ENCODE results near the gene CBR3.
"Not testable (repeated sequence)": the region's sequence is repeated elsewhere in the genome, so short reads cannot be mapped to it uniquely, and the experiment has no call there.

The CBR3 gene

DNA sequence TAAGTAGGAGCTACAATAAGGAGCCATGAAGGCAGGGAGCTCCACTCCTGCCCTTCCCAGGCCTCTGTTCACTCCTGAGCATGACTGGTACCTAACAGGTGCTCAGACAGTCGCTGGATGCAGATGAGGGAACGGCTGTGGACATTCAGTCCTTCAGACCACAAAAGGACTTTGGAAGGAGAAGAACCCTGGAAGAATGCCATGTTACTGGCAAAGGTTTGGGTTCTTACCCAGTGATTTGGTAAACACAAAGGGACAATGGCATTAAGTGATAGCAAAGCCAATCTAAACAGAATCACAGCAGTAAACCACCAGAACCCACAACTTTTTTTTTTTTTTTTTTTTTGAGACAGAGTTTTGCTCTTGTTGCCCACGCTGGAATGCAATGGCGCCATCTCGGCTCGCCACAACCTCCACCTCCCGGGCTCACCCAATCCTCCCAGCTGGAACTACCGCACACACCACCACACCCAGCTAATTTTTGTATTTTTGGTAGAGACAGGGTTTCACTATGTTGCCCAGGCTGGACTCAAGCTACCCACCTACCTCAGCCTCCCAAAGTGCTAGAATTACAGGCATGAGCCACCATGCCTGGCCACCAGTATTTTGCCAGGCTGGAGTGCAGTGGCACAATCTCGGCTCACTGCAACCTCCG is 7.5 kb upstream of the CBR3 start:
- Histone ChIP-seq H3K4me3 (ENCODE audit: insufficient read depth, low read length, poor library complexity, severe bottlenecking) (no peak overlapping the region), H3F3A (ENCODE audit: insufficient read depth) (no peaks in the 10 kb centered on the region), H3K27ac (ENCODE audit: low read depth, low read length) (no peak overlapping the region)

DNA sequence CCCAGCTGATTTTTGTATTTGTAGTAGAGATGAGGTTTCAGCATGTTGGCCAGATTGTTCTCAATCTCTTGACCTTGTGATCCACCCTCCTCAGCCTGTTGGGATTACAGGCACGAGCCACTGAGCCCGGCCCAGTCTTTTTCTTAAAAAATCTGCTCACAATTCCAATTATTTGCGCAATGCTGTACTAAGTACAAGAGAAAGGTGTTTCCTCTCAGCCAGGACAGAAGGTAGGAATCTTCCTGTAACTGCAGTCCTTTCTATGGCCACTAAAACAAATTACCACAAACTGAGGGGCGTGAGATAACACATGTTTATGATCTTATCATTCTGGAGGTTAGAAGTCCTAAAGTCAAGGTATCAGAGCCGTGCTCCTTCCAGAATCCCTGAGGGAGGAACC is 6.9 kb upstream of the CBR3 start:
- no peaks in the 10 kb centered on the region for H3F3A ChIP-seq (ENCODE audit: insufficient read depth)
- TF ChIP-seq, protein P1, sequence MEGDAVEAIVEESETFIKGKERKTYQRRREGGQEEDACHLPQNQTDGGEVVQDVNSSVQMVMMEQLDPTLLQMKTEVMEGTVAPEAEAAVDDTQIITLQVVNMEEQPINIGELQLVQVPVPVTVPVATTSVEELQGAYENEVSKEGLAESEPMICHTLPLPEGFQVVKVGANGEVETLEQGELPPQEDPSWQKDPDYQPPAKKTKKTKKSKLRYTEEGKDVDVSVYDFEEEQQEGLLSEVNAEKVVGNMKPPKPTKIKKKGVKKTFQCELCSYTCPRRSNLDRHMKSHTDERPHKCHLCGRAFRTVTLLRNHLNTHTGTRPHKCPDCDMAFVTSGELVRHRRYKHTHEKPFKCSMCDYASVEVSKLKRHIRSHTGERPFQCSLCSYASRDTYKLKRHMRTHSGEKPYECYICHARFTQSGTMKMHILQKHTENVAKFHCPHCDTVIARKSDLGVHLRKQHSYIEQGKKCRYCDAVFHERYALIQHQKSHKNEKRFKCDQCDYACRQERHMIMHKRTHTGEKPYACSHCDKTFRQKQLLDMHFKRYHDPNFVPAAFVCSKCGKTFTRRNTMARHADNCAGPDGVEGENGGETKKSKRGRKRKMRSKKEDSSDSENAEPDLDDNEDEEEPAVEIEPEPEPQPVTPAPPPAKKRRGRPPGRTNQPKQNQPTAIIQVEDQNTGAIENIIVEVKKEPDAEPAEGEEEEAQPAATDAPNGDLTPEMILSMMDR (IDR thresholded peaks at IDR 0.05; ENCODE audit: insufficient read depth, low read length, poor library complexity, severe bottlenecking) = no peak
- no peak overlapping the region for H2AFZ ChIP-seq (ENCODE audit: low read depth, low read length, severe bottlenecking)

More for the DNA sequence above, 7.5 kb upstream of the CBR3 start:
- Histone ChIP-seq H3K9me2 (replicated peaks; ENCODE audit: insufficient read depth, low read length) (no peaks in the 10 kb centered on the region), H3K4me2 (ENCODE audit: low read depth, low read length, poor library complexity, severe bottlenecking) (no peak overlapping the region), H2AFZ (ENCODE audit: low read depth, low read length, severe bottlenecking) (no peak overlapping the region), H3K36me3 (ENCODE audit: low read length) (no peaks in the 10 kb centered on the region), H3K9me3 (ENCODE audit: insufficient read depth, low read length) (no peaks in the 10 kb centered on the region), H3K79me2 (ENCODE audit: insufficient read depth, low read length) (no peaks in the 10 kb centered on the region), H4K20me1 (ENCODE audit: low read depth, low read length) (no peaks in the 10 kb centered on the region), H3K27me3 (ENCODE audit: low read length) (no peaks in the 10 kb centered on the region), H3K9ac (ENCODE audit: low read length) (no peak overlapping the region)
- no peak for TF ChIP-seq EZH2phosphoT487 (conservative IDR thresholded peaks at IDR 0.05; ENCODE audit: low read length)

DNA sequence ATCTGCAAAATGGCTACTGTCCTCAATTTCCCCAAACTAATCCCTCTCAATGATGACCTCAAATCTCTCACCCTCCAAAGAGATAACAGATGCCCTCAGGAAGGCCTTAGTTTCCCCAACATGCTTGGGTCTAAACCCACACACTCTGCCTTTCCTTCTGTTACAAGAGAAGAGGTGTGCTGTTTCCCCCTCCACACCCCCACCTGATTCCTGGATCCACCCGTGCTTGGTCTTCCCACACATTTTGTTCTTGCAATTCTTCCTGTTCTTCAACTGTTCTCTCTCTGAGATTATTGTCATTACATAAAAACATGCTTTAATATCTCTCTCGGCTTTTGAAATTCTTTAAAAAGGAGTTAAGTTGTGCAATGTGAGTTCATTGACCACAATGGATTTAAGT is 5.7 kb upstream of the CBR3 start:
- Histone ChIP-seq H3K27me3 (ENCODE audit: low read length) (no peaks in the 10 kb centered on the region), H3K9ac (ENCODE audit: low read length) (no peak overlapping the region), H3K27ac (ENCODE audit: low read depth, low read length) (no peak overlapping the region), H3K79me2 (ENCODE audit: insufficient read depth, low read length) (no peaks in the 10 kb centered on the region), H3K4me2 (ENCODE audit: low read depth, low read length, poor library complexity, severe bottlenecking) (no peak overlapping the region), H2AFZ (ENCODE audit: low read depth, low read length, severe bottlenecking) (no peak overlapping the region), H3K9me2 (replicated peaks; ENCODE audit: insufficient read depth, low read length) (no peaks in the 10 kb centered on the region), H3K9me3 (ENCODE audit: insufficient read depth, low read length) (no peaks in the 10 kb centered on the region), H4K20me1 (ENCODE audit: low read depth, low read length) (no peaks in the 10 kb centered on the region), H3K36me3 (ENCODE audit: low read length) (no peaks in the 10 kb centered on the region), H3F3A (ENCODE audit: insufficient read depth) (no peaks in the 10 kb centered on the region), H3K4me3 (ENCODE audit: insufficient read depth, low read length, poor library complexity, severe bottlenecking) (no peak overlapping the region)
- TF ChIP-seq, protein P1 (IDR thresholded peaks at IDR 0.05; ENCODE audit: insufficient read depth, low read length, poor library complexity, severe bottlenecking) = no peak
- no peak for TF ChIP-seq EZH2phosphoT487 (conservative IDR thresholded peaks at IDR 0.05; ENCODE audit: low read length)

More for the DNA sequence above, 6.9 kb upstream of the CBR3 start:
- H3K4me2 ChIP-seq (ENCODE audit: low read depth, low read length, poor library complexity, severe bottlenecking) = no peak overlapping the region
- H4K20me1 ChIP-seq (ENCODE audit: low read depth, low read length) = no peaks in the 10 kb centered on the region
- H3K27me3 ChIP-seq (ENCODE audit: low read length) = no peaks in the 10 kb centered on the region
- H3K9me3 ChIP-seq (ENCODE audit: insufficient read depth, low read length) = no peaks in the 10 kb centered on the region
- H3K4me3 ChIP-seq (ENCODE audit: insufficient read depth, low read length, poor library complexity, severe bottlenecking) = no peak overlapping the region
- no peaks in the 10 kb centered on the region for H3K36me3 ChIP-seq (ENCODE audit: low read length)
- no peaks in the 10 kb centered on the region for H3K9me2 ChIP-seq (replicated peaks; ENCODE audit: insufficient read depth, low read length)
- H3K9ac ChIP-seq (ENCODE audit: low read length) = no peak overlapping the region
- H3K27ac ChIP-seq (ENCODE audit: low read depth, low read length) = no peak overlapping the region
- no peaks in the 10 kb centered on the region for H3K79me2 ChIP-seq (ENCODE audit: insufficient read depth, low read length)

DNA sequence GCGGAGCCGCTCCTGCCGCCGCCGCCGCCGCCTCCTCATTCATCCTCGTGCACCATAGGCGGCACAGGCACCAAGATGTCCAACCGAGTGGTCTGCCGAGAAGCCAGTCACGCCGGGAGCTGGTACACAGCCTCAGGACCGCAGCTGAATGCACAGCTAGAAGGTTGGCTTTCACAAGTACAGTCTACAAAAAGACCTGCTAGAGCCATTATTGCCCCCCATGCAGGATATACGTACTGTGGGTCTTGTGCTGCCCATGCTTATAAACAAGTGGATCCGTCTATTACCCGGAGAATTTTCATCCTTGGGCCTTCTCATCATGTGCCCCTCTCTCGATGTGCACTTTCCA is 4.5 kb upstream of the CBR3 start:
- H3K4me2 ChIP-seq (ENCODE audit: low read depth, low read length, poor library complexity, severe bottlenecking) = not testable (repeated sequence)

DNA sequence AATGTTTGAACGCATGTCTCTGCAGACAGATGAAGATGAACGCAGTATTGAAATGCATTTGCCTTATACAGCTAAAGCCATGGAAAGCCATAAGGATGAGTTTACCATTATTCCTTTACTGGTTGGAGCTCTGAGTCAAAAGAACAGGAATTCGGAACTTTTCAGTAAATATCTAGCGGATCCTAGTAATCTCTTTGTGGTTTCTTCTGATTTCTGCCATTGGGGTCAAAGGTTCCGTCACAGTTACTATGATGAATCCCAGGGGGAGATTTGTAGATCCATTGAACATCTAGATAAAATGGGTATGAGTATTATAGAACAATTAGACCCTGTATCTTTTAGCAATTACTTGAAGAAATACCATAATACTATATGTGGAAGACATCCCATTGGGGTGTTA is 4.0 kb upstream of the CBR3 start:
- H3K4me2 ChIP-seq (ENCODE audit: low read depth, low read length, poor library complexity, severe bottlenecking) = not testable (repeated sequence)

More for the DNA sequence above, 4.5 kb upstream of the CBR3 start:
- H3K79me2 ChIP-seq (ENCODE audit: insufficient read depth, low read length); H4K20me1 ChIP-seq (ENCODE audit: low read depth, low read length); H3K9me3 ChIP-seq (ENCODE audit: insufficient read depth, low read length); H3F3A ChIP-seq (ENCODE audit: insufficient read depth); H2AFZ ChIP-seq (ENCODE audit: low read depth, low read length, severe bottlenecking); H3K4me3 ChIP-seq (ENCODE audit: insufficient read depth, low read length, poor library complexity, severe bottlenecking); H3K27me3 ChIP-seq (ENCODE audit: low read length); H3K9ac ChIP-seq (ENCODE audit: low read length); H3K9me2 ChIP-seq (replicated peaks; ENCODE audit: insufficient read depth, low read length); H3K27ac ChIP-seq (ENCODE audit: low read depth, low read length); H3K36me3 ChIP-seq (ENCODE audit: low read length): not testable (repeated sequence)

More for the DNA sequence above, 4.0 kb upstream of the CBR3 start:
- not testable (repeated sequence) for H3K27ac ChIP-seq (ENCODE audit: low read depth, low read length); H3K79me2 ChIP-seq (ENCODE audit: insufficient read depth, low read length); H2AFZ ChIP-seq (ENCODE audit: low read depth, low read length, severe bottlenecking); H4K20me1 ChIP-seq (ENCODE audit: low read depth, low read length); H3K9me3 ChIP-seq (ENCODE audit: insufficient read depth, low read length); H3K36me3 ChIP-seq (ENCODE audit: low read length); H3K9me2 ChIP-seq (replicated peaks; ENCODE audit: insufficient read depth, low read length); H3K9ac ChIP-seq (ENCODE audit: low read length); H3K27me3 ChIP-seq (ENCODE audit: low read length); H3F3A ChIP-seq (ENCODE audit: insufficient read depth); H3K4me3 ChIP-seq (ENCODE audit: insufficient read depth, low read length, poor library complexity, severe bottlenecking)
